H9 (cell line): ENCODE measurements around the gene CCDC30. TPM values are rescaled to one million over a fixed set of nuclear protein-coding genes. Genes with fewer than 3 reads are reported as not detected.

Experiments
- DNase-seq: peaks from one replicate; pipeline ENCODE4 v3.0.0-alpha.2; 2017
- H2AFZ ChIP-seq: one replicate; pipeline ENCODE4 v1.6.1; 2013; ENCODE audit warnings: mild to moderate bottlenecking, low read length, control low read depth, moderate library complexity
- H2AK5ac ChIP-seq: 2 replicates; pipeline ENCODE4 v1.6.1; 2013; ENCODE audit warnings: low read length, control low read depth, mixed read lengths; ENCODE audit not compliant: insufficient read length
- H2BK120ac ChIP-seq: one replicate; pipeline ENCODE4 v1.6.1; 2013; ENCODE audit warnings: low read depth, mild to moderate bottlenecking, low read length, control low read depth, inconsistent platforms; ENCODE audit not compliant: poor library complexity, severe bottlenecking
- H2BK12ac ChIP-seq: 2 replicates; pipeline ENCODE4 v1.6.1; 2013; ENCODE audit warnings: low read length, control low read depth, mixed read lengths, low read depth; ENCODE audit not compliant: insufficient read length
- H2BK15ac ChIP-seq: 2 replicates; pipeline ENCODE4 v1.6.1; 2013; ENCODE audit warnings: low read depth, low read length, control low read depth
- H2BK20ac ChIP-seq: one replicate; pipeline ENCODE4 v1.6.1; 2013; ENCODE audit warnings: low read depth, mild to moderate bottlenecking, low read length, control low read depth, inconsistent platforms; ENCODE audit not compliant: poor library complexity, severe bottlenecking
- H2BK5ac ChIP-seq: 2 replicates; pipeline ENCODE4 v1.6.1; 2013; ENCODE audit warnings: low read length, control low read depth, mixed read lengths; ENCODE audit not compliant: insufficient read length
- H3K14ac ChIP-seq: 2 replicates; pipeline ENCODE4 v1.6.1; 2013; ENCODE audit warnings: low read length, control low read depth; ENCODE audit not compliant: insufficient read depth
- H3K18ac ChIP-seq: 2 replicates; pipeline ENCODE4 v1.6.1; 2013; ENCODE audit warnings: low read depth, mild to moderate bottlenecking, mixed read lengths, low read length, control low read depth; ENCODE audit not compliant: insufficient read length
- H3K23ac ChIP-seq: 2 replicates; pipeline ENCODE4 v1.6.1; 2013; ENCODE audit warnings: low read length, control low read depth, mixed read lengths, low read depth; ENCODE audit not compliant: insufficient read length
- H3K23me2 ChIP-seq: 2 replicates; pipeline ENCODE4 v1.6.1; 2013; ENCODE audit warnings: low read depth, mild to moderate bottlenecking, mixed read lengths, low read length, control low read depth; ENCODE audit not compliant: insufficient read length, poor library complexity, severe bottlenecking
- H3K27ac ChIP-seq: 2 replicates; pipeline ENCODE4 v1.5.1; 2013; ENCODE audit warnings: low read length, control low read depth, mixed read lengths, low read depth; ENCODE audit not compliant: insufficient read length
- H3K27me3 ChIP-seq: 2 replicates; pipeline ENCODE4 v1.6.1; 2013; ENCODE audit warnings: low read length, control low read depth, inconsistent platforms; ENCODE audit not compliant: insufficient read depth
- H3K4ac ChIP-seq: 2 replicates; pipeline ENCODE4 v1.6.1; 2013; ENCODE audit warnings: low read depth, mild to moderate bottlenecking, control low read depth, inconsistent platforms, low read length, moderate library complexity
- H3K4me1 ChIP-seq: 2 replicates; pipeline ENCODE4 v1.6.1; 2013; ENCODE audit warnings: low read length, control low read depth, inconsistent platforms; ENCODE audit not compliant: insufficient read depth
- H3K4me2 ChIP-seq: 2 replicates; pipeline ENCODE4 v1.6.1; 2013; ENCODE audit warnings: low read length, control low read depth, mixed read lengths; ENCODE audit not compliant: insufficient read length, insufficient read depth
- H3K56ac ChIP-seq: 2 replicates; pipeline ENCODE4 v1.6.1; 2013; ENCODE audit warnings: low read depth, mild to moderate bottlenecking, mixed read lengths, low read length, control low read depth; ENCODE audit not compliant: insufficient read length
- H3K79me1 ChIP-seq: 2 replicates; pipeline ENCODE4 v1.6.1; 2013; ENCODE audit warnings: low read depth, mild to moderate bottlenecking, moderate library complexity, low read length, control low read depth, inconsistent platforms; ENCODE audit not compliant: insufficient read depth, poor library complexity, severe bottlenecking
- H3K79me2 ChIP-seq: 2 replicates; pipeline ENCODE4 v1.6.1; 2013; ENCODE audit warnings: low read length, control low read depth, inconsistent platforms; ENCODE audit not compliant: insufficient read depth
- H3K9ac ChIP-seq: 2 replicates; pipeline ENCODE4 v1.6.1; 2013; ENCODE audit warnings: low read length, control low read depth, mixed read lengths; ENCODE audit not compliant: insufficient read length; ENCODE audit errors: extremely low read depth
- H3K9me3 ChIP-seq: one replicate; pipeline ENCODE4 v1.6.1; 2013; ENCODE audit warnings: low read depth, low read length, inconsistent platforms; ENCODE audit not compliant: control insufficient read depth
- H3T11ph ChIP-seq: one replicate; pipeline ENCODE4 v1.6.1; 2013; ENCODE audit warnings: mild to moderate bottlenecking, low read length, control low read depth, inconsistent platforms
- H4K20me1 ChIP-seq: one replicate; pipeline ENCODE4 v1.6.1; 2013; ENCODE audit not compliant: control insufficient read depth, insufficient read length, insufficient read depth
- H4K5ac ChIP-seq: 2 replicates; pipeline ENCODE4 v1.6.1; 2013; ENCODE audit warnings: low read depth, mild to moderate bottlenecking, mixed read lengths, low read length, control low read depth; ENCODE audit not compliant: insufficient read length
- H4K8ac ChIP-seq: replicated peaks from 2 replicates; pipeline ENCODE4 v1.6.1; 2013; ENCODE audit warnings: low read length, control low read depth, mixed read lengths, low read depth; ENCODE audit not compliant: insufficient read length
- H4K91ac ChIP-seq: 2 replicates; pipeline ENCODE4 v1.6.1; 2013; ENCODE audit warnings: low read depth, mild to moderate bottlenecking, moderate library complexity, mixed read lengths, low read length, control low read depth; ENCODE audit not compliant: insufficient read length
- H3K27ac Mint-ChIP-seq, 3 experiments: 2 replicates in 2 of 3; 3 replicates in 1 of 3; pipeline ENCODE4 v1.8.0; 2020 to 2021; ENCODE audit warnings: mixed read lengths in 3 of 3, mild to moderate bottlenecking in 1 of 3, moderate library complexity in 1 of 3
- H3K27me3 Mint-ChIP-seq: 2 replicates; pipeline ENCODE4 v1.8.0; 2021; ENCODE audit warnings: low read depth, mild to moderate bottlenecking, moderate library complexity, mixed read lengths
- H3K36me3 Mint-ChIP-seq, 3 experiments: 2 replicates in 2 of 3; 3 replicates in 1 of 3; pipeline ENCODE4 v1.8.0; 2020 to 2021; ENCODE audit warnings: low read depth in 3 of 3, mixed read lengths in 3 of 3; ENCODE audit not compliant: insufficient read depth in 1 of 3
- H3K4me1 Mint-ChIP-seq, 2 experiments: 2 replicates each; pipeline ENCODE4 v1.8.0; 2020; ENCODE audit warnings: mixed read lengths in 2 of 2
- H3K4me3 Mint-ChIP-seq, 2 experiments: 2 replicates in 1 of 2; 3 replicates in 1 of 2; pipeline ENCODE4 v1.8.0; 2020 to 2021; ENCODE audit warnings: mild to moderate bottlenecking in 2 of 2, mixed read lengths in 2 of 2, moderate library complexity in 1 of 2
- H3K9me3 Mint-ChIP-seq, 2 experiments: 2 replicates in 1 of 2; 3 replicates in 1 of 2; pipeline ENCODE4 v1.8.0; 2020; ENCODE audit warnings: mild to moderate bottlenecking in 2 of 2, mixed read lengths in 2 of 2, moderate library complexity in 1 of 2
- CTCF ChIP-seq: fragments of 200-600 bp; sonication (generic); conservative IDR thresholded peaks from 3 replicates; pipeline ENCODE4 v1.8.0; 2021; ENCODE audit warnings: antibody characterized with exemption, mild to moderate bottlenecking
- WGBS: extraction: QIAGEN DNeasy Blood & Tissue Kit; methylation state at CpG from one replicate; pipeline ENCODE4 v1.1.7; 2013; ENCODE audit warnings: missing lambda C conversion rate, low lambda C conversion rate, mixed read lengths; ENCODE audit not compliant: insufficient read length; ENCODE audit errors: extremely low coverage; 5-methylcytosine and 5-hydroxymethylcytosine counted together
- total RNA-seq: library from RNA; stranded (reverse); gene quantifications from 2 replicates; pipeline ENCODE4 v1.2.1, GENCODE V29; 2021

CCDC30 gene
- total RNA-seq, 1 experiment from 2014 or later, result 1.8 TPM

DNA sequence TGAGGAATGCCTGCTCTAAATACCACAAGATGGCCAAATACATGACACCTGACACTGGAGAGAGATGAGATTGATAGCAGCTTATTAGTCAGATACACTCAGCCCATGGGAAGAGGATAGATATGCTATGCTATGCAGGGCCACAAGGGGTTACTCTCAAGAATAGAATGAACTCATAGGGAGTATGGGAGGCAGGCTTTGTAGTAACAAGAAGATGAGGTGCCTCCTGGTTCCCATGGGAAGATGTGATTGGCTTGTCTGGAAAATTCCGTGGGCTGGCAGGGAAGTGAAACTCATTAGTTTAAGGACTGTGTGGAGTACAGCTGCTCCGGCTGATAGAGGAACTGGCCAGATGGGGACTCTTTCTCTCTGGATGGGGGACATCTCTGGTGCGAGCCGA lies 16.5 kb downstream of the CCDC30 start:
- no peak overlapping the region for H3K14ac ChIP-seq
- peaks cover 3 to 4% of the 10 kb centered on the region in 2 experiments for H3K4me1 Mint-ChIP-seq
- H3T11ph ChIP-seq, result no peak overlapping the region
- H3K9me3 ChIP-seq, result no peaks in the 10 kb centered on the region
- H3K9ac ChIP-seq, result no peak overlapping the region
- no peak overlapping the region for H2BK5ac ChIP-seq
- H3K56ac ChIP-seq, result no peak overlapping the region
- H3K79me2 ChIP-seq, result no peaks in the 10 kb centered on the region
- no peaks in the 10 kb centered on the region for H3K4me1 ChIP-seq
- H3K18ac ChIP-seq, result no peak overlapping the region
- no peaks in the 10 kb centered on the region for H4K20me1 ChIP-seq
- H3K27me3 ChIP-seq, result no peaks in the 10 kb centered on the region
- no peak overlapping the region for H2BK20ac ChIP-seq
- H3K23ac ChIP-seq, result no peak overlapping the region
- H3K23me2 ChIP-seq, result peaks cover 2% of the 10 kb centered on the region
- H3K36me3 Mint-ChIP-seq, result no peaks in the 10 kb centered on the region
- no peak overlapping the region for H3K4ac ChIP-seq
- no peak overlapping the region for H2BK15ac ChIP-seq
- H2AK5ac ChIP-seq, result no peak overlapping the region
- H3K9me3 Mint-ChIP-seq, result no peaks in the 10 kb centered on the region
- DNase-seq, result peak; percentile 45
- no peak overlapping the region for H2AFZ ChIP-seq
- H3K79me1 ChIP-seq, result no peaks in the 10 kb centered on the region
- peak; percentile 56 for TF ChIP-seq CTCF
- WGBS, result no CpG with 5 or more reads among the region's 4 CpGs
- H3K4me3 Mint-ChIP-seq, result no peak overlapping the region; a peak in 1 of 5 replicates
- no peak overlapping the region for H4K8ac ChIP-seq
- H3K27ac ChIP-seq, result no peak overlapping the region
- H3K27ac Mint-ChIP-seq, result no peak overlapping the region
- H4K5ac ChIP-seq, result no peak overlapping the region
- H4K91ac ChIP-seq, result no peak overlapping the region
- H3K27me3 Mint-ChIP-seq, result no peaks in the 10 kb centered on the region; the same call in 1 of the 2 replicates
- no peak overlapping the region for H3K4me2 ChIP-seq
- H2BK12ac ChIP-seq, result no peak overlapping the region
- no peak overlapping the region for H2BK120ac ChIP-seq
